GM13976 (cell line): ENCODE results near the gene PPP2R5C.
A peak's percentile ranks its signal among the peaks of the same experiment; 100 is the strongest.

Source experiments
- DNase-seq: peaks from one replicate; pipeline ENCODE4 v3.0.0; 2012; ENCODE audit warnings: low spot score
- in situ Hi-C: fragments of 300-500 bp; cut with MboI; formaldehyde crosslinking; loops from one replicate; pipeline ENCODE4 v1.12.0; 2022; ENCODE audit warnings: low sequenced_read_pairs, mixed read lengths, inconsistent platforms; ENCODE audit not compliant: unreplicated experiment
- TF ChIP-seq, protein P1 (sequence below): IDR thresholded peaks from 2 replicates; pipeline ENCODE4 v1.5.1; 2012; ENCODE audit warnings: borderline replicate concordance, mild to moderate bottlenecking; ENCODE audit not compliant: insufficient read depth; ENCODE audit errors: extremely low read depth, missing control alignments, control extremely low read depth

Gene PPP2R5C

DNA sequence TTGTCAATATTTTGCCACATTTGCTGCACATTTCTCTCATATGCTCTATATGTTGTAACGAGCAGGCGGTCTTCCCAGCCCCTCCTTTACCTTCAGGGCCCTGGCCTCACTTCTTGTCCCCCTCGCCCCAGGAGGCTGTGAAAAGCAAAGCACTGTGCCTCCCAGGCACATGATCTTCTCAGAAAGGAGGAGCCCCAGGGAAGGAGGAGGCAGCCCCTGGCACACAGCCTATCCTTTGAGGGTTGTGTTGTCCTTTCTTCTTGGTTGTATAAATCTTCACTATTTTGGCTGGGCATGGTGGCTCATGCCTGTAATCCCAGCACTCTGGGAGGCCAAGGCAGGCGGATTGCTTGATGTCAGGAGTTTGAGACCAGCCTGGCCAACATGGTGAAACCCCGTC, 77.0 kb downstream of the PPP2R5C start:
- in situ Hi-C loops, result no loop called here
- DNase-seq, result no peak
- TF ChIP-seq, protein P1, sequence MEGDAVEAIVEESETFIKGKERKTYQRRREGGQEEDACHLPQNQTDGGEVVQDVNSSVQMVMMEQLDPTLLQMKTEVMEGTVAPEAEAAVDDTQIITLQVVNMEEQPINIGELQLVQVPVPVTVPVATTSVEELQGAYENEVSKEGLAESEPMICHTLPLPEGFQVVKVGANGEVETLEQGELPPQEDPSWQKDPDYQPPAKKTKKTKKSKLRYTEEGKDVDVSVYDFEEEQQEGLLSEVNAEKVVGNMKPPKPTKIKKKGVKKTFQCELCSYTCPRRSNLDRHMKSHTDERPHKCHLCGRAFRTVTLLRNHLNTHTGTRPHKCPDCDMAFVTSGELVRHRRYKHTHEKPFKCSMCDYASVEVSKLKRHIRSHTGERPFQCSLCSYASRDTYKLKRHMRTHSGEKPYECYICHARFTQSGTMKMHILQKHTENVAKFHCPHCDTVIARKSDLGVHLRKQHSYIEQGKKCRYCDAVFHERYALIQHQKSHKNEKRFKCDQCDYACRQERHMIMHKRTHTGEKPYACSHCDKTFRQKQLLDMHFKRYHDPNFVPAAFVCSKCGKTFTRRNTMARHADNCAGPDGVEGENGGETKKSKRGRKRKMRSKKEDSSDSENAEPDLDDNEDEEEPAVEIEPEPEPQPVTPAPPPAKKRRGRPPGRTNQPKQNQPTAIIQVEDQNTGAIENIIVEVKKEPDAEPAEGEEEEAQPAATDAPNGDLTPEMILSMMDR, result no peak

DNA sequence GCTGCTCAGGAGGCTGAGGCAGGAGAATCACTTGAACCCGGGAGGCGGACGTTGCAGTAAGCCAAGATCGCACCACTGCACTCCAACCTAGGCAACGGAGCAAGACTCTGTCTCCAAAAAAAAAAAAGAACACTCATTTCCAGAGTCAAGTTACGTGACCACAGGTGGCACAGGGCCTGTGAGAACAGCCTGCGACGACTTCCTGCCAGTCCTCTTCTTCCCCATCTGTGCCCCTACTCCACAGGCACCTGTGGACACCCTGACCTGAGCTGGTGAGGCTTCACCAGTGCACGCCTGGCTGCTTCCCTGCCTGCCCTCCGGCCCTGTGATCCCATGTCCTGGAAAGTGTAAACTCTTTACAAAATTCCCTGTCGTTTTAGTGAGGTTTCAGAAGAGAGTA, 77.7 kb downstream of the PPP2R5C start:
- TF ChIP-seq, protein P1, result no peak
- DNase-seq, result no peak
- in situ Hi-C loops, result no loop called here

DNA sequence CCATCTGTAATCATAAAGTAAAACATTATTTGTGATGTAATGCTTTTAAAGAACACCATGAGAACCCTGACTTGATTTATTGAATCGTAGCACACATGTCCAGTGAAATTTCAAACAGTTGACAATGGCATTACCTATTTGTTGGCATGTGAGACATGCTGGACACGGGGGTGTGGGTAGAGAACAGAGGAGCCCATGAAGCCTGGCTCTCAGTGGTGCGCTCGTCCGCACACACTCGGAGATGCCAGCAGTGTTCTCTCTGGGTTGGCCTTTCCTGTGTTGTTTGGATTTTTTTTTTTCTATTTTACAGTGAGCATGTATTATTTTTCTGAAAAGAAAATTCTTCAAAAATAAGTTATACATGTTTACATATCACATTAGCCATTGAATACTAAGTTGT, 78.2 kb downstream of the PPP2R5C start:
- TF ChIP-seq, protein P1, result no peak
- in situ Hi-C loops, result no loop called here
- DNase-seq, result no peak

DNA sequence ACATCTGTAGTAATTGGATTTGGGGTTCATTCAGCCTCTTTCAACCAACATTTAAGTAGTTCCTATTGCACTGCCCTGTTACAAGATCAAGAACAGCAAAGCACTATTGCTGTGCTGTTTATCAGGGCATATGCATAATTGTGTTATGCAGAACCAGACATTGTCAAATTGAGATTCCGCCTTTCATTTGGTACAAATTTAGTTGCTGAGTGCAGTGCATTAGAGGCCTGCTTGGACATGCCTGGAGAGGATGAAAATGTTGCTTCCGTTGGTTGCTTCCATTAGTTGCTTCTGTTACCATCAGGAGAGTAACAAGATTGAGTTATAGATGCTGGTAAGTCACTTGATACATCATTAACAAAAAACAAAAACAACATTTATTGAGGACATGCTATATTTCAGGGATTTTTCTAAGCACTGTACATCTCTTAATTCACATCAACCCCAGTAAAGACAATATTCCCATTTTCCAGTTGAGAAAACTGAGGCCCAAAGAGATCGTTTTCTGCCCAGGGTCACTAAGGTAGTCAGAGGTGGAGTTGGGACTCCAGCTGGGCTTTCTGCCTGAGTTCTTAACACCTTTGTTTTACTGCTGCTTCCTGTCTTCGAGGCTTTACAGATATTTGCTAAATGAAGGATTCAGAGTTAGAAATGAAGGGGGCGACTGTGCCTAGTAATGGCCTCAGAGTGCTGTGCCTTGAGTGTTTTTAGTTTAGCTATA, 79.3 kb downstream of the PPP2R5C start:
- in situ Hi-C loops, result no loop called here
- no peak for DNase-seq
- TF ChIP-seq, protein P1, result no peak

DNA sequence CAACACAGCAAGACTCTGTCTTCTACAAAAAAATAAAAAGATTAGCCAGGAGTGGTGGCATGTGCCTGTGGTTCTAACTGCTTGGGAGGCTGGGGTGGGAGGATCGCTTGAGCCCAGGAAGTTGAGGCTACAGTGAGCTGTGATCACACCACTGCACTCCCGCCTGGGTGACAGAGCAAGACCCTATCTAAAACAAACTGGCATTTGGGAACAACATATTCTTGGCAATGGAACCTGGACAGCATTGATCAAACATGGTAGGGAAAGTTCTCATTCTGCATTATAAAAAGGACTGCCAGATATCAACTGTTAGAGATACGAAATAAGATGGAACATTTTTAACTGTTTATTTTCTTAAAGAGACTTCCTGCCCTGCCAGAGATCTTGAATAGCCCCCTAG, 81.5 kb downstream of the PPP2R5C start:
- in situ Hi-C loops, result no loop called here
- no peak for DNase-seq
- TF ChIP-seq, protein P1, result no peak

DNA sequence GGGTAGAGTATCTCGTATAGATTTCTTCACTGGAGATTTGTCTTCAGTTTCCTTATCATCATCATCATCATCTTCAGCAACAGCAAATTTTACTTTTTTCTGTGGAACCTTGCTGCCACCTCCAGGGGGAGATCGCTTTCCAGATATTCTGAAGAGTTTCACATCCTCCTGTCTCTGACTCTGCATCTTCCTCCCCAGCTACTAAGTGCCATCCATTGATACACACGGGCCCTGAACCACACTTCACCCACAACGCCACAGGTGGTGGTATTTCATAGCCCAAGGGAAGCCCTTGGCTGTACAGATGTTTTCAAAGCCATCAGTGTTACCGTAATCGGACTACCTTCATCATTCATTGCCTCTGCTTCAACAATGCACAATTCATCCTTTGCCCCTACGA, 82.2 kb downstream of the PPP2R5C start:
- in situ Hi-C loops, result no loop called here
- TF ChIP-seq, protein P1, result peak; percentile 60
- peak; percentile 71 for DNase-seq
